ENCODE data around the gene DMAP1. TPM values are rescaled to one million over a fixed set of nuclear protein-coding genes. Genes with fewer than 3 reads are reported as not detected.

The DMAP1 gene
- total RNA-seq, 1 donor from 2014 or later, result 35.9 TPM

- ATAC-seq (no peak), DNase-seq (ENCODE audit: low spot score) (no peak)
- intact Hi-C loops (cut with DNase I), result no loop called here
Measured at GRCh38 chr1:44244986-44245385, 31.7 kb downstream of the DMAP1 start.

GRCh38 chr1:44246806-44247205 is 33.5 kb downstream of the DMAP1 start:
- no peak for DNase-seq (ENCODE audit: low spot score)
- intact Hi-C loops (cut with DNase I), result no loop called here

GRCh38 chr1:44249543-44249942 is 36.3 kb downstream of the DMAP1 start:
- intact Hi-C loops (cut with DNase I), result no loop called here
- DNase-seq (ENCODE audit: low spot score), result peak; percentile 70
- ATAC-seq, result peak; percentile 62

More at GRCh38 chr1:44246806-44247205, 33.5 kb downstream of the DMAP1 start:
- no peak for ATAC-seq

- DNase-seq (ENCODE audit: low spot score) (no peak), ATAC-seq (no peak)
- intact Hi-C loops (cut with DNase I), result no loop called here
Measured at GRCh38 chr1:44250068-44250781, 37.0 kb downstream of the DMAP1 start.

- no peak for ATAC-seq
- intact Hi-C loops (cut with DNase I), result no loop called here
Measured at GRCh38 chr1:44251486-44251885, 38.2 kb downstream of the DMAP1 start.

GRCh38 chr1:44251989-44252671 is 38.9 kb downstream of the DMAP1 start:
- no peak for ATAC-seq
- intact Hi-C loops (cut with DNase I), result no loop called here

More at GRCh38 chr1:44251486-44251885, 38.2 kb downstream of the DMAP1 start:
- DNase-seq (ENCODE audit: low spot score), result no peak

GRCh38 chr1:44254392-44254910 is 41.2 kb downstream of the DMAP1 start:
- no peak for DNase-seq (ENCODE audit: low spot score)
- intact Hi-C loops (cut with DNase I), result no loop called here
- ATAC-seq, result no peak

More at GRCh38 chr1:44251989-44252671, 38.9 kb downstream of the DMAP1 start:
- DNase-seq (ENCODE audit: low spot score), result no peak

- DNase-seq (ENCODE audit: low spot score), result no peak
- ATAC-seq, result no peak
- intact Hi-C loops (cut with DNase I), result no loop called here
Measured at GRCh38 chr1:44256762-44257554, 43.7 kb downstream of the DMAP1 start.

- DNase-seq (ENCODE audit: low spot score) (no peak), ATAC-seq (no peak)
- intact Hi-C loops (cut with DNase I), result no loop called here
Measured at GRCh38 chr1:44259090-44259489, 45.8 kb downstream of the DMAP1 start.

- DNase-seq (ENCODE audit: low spot score) (no peak), ATAC-seq (no peak)
- intact Hi-C loops (cut with DNase I), result no loop called here
Measured at GRCh38 chr1:44260792-44261170, 47.5 kb downstream of the DMAP1 start.

GRCh38 chr1:44261171-44261817 is 48.0 kb downstream of the DMAP1 start:
- DNase-seq (ENCODE audit: low spot score) (no peak), ATAC-seq (no peak)
- intact Hi-C loops (cut with DNase I), result no loop called here

- ATAC-seq, result no peak
- intact Hi-C loops (cut with DNase I), result no loop called here
- DNase-seq (ENCODE audit: low spot score), result no peak
Measured at GRCh38 chr1:44261962-44262361, 48.7 kb downstream of the DMAP1 start.

GRCh38 chr1:44262414-44262813 is 49.1 kb downstream of the DMAP1 start:
- intact Hi-C loops (cut with DNase I), result no loop called here

GRCh38 chr1:44262816-44263567 is 49.7 kb downstream of the DMAP1 start:
- ATAC-seq (no peak), DNase-seq (ENCODE audit: low spot score) (no peak)
- intact Hi-C loops (cut with DNase I), result no loop called here

More at GRCh38 chr1:44262414-44262813, 49.1 kb downstream of the DMAP1 start:
- DNase-seq (ENCODE audit: low spot score) (no peak), ATAC-seq (no peak)

- intact Hi-C loops (cut with DNase I), result no loop called here
- DNase-seq (ENCODE audit: low spot score) (no peak), ATAC-seq (no peak)
Measured at GRCh38 chr1:44263568-44264450, 50.5 kb downstream of the DMAP1 start.

GRCh38 chr1:44264451-44264771 is 51.1 kb downstream of the DMAP1 start:
- DNase-seq (ENCODE audit: low spot score) (no peak), ATAC-seq (no peak)
- intact Hi-C loops (cut with DNase I), result no loop called here

GRCh38 chr1:44265656-44266358 is 52.5 kb downstream of the DMAP1 start:
- DNase-seq (ENCODE audit: low spot score), result no peak
- ATAC-seq, result no peak
- intact Hi-C loops (cut with DNase I), result no loop called here
